Measurements from ENCODE around the gene ZNF492. TPM values are rescaled to one million over a fixed set of nuclear protein-coding genes. Genes with fewer than 3 reads are reported as not detected.

Gene ZNF492
- total RNA-seq, 1 donor from 2014 or later: not detected

Other genes starting within 250 kb of the ZNF492 start
- gene ZNF98, start 212.0 kb upstream of the ZNF492 start, total RNA-seq: not detected in 2 replicates
- gene ZNF99, start 149.8 kb downstream of the ZNF492 start, total RNA-seq: not detected in 2 replicates
- gene ZNF723, start 198.0 kb downstream of the ZNF492 start, total RNA-seq: not detected in 2 replicates